Measurements from ENCODE around the gene TUBGCP4.

- no peak for TF ChIP-seq CTCF (IDR thresholded peaks at IDR 0.05)
- no peak for TF ChIP-seq POLR2A (IDR thresholded peaks at IDR 0.05)
Observed at GRCh38 chr15:43402255-43402654, 31.4 kb downstream of the TUBGCP4 start.

All from testis (tissue), 2 donors.